ENCODE results near the gene NPBWR2.

NPBWR2 gene

DNA sequence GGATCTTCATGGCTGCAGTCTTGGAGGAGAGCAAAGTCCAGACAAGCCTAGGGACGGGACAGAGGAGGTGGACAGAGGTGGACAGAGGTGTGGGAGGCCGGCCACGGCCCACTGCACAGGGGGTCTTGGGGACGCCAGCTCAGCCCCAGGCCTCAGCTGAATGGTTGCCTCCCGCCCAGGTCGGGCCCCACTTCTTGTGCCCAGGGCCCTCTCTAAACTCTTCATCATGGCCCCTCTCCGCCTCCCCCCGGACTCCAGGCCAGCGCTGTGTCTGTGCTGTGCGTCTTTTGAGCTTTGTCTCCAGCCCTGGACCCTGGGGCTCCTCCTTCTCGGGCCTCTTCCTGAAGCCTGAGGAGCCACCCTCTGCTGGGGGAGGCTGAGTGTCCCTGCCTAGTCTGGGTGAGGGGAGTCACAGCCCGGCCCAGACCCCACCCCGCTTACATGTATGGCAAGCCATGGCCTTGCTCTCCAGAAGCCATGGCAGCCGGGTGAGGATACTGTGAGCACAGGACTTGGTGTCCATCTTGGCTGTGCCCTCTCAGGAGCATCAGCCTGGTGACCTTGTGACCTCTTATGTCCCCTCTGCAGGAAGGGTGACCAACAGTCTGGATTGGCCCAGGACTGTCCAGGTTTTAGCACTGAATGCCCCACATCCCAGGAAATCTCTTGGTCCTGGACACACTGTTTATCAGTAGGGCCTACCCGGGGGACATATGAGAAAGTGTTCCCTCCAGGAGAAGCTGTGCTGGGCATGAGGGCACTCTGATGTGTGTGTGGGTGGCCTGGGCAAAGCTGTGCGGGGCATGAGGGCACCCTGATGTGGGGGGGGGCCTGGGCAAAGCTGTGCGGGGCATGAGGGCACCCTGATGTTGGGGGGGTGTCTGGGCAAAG is 9.4 kb upstream of the NPBWR2 start:
- DNase-seq, result no peak

DNA sequence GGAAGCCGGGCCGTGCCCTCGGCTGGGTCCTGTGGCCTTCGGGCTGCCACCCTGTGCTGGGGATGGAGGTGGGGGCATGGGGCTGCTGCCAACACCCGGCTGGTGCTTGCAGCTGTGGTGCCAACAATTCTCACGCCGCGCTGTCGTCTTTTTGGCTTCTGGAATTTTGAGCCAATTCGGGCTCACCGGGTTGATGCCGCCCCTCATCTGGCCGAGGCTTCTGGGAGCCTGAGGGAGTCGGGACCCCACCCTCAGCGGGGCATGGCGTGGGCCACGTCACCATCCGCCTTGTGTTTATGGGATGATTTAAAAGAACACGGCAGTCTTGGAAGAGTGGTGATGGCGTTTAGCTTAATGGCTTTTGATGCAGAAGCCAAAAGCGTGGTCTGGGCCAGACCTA is 8.7 kb upstream of the NPBWR2 start:
- DNase-seq, result no peak

DNA sequence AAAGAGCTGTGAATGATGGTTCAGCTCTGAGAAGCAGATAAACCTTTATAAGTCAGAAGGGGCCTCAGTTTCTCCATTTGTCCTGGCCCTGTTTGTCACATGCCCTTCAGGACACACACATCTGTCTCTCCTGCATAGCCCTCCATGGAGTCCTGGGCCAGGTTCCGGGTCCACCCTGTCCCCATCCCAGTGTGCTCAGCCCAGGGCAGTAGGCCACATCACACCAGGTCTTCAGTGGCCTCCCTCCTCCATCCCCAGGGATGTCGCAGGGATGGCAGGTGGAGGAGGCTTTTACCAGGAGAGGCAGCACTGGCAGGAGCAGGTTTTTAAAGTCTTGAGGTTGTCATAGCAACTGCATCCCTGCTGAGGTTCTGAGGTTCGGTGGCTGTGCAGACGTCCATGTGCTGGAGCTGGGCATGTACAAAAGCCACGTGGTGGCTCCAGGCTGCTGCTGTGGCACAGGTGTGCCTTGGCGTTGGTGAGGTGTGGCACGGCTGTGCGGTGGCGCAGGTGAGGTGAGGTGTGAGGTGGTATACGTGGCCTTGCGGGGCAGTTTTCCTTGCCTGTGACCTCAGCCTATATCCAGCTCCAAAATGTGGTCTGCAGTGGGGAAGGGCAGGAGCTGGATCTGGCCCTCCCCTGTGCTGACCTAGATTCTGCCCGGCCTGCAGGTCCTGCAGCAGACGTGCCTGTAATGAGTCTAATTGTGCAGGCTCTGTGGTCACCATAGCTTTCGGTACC is 8.0 kb upstream of the NPBWR2 start:
- no peak for DNase-seq

DNA sequence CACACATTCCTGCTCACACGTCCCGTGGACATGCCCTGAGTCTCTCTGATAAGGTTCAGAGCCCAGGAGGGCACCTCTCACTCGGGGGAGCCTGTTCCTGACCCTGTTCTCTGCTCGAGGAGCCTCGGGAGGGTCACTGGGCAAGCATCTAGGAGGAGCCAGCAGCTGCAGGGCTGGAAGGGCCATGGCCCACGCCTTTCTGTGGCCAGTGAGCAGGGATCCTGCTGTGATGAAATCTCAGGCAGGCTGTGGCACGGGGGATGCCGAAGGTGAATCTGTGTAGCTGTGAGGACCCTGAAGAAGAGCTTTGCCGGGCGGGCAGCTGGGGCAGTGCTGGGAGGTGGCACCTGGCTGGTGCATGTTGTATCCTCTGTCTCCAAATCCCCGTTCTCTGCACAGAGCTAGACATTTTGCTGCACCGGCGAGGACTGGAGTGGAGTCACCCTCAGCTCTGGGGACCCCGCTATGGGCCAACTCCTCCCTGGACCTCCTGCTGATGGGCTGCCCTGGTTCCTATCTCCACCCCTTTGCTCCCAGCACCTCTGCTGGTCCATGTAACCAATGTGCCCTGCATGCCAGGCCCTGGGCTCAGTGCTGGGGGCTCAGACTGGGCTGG is 7.1 kb upstream of the NPBWR2 start:
- no peak for DNase-seq

DNA sequence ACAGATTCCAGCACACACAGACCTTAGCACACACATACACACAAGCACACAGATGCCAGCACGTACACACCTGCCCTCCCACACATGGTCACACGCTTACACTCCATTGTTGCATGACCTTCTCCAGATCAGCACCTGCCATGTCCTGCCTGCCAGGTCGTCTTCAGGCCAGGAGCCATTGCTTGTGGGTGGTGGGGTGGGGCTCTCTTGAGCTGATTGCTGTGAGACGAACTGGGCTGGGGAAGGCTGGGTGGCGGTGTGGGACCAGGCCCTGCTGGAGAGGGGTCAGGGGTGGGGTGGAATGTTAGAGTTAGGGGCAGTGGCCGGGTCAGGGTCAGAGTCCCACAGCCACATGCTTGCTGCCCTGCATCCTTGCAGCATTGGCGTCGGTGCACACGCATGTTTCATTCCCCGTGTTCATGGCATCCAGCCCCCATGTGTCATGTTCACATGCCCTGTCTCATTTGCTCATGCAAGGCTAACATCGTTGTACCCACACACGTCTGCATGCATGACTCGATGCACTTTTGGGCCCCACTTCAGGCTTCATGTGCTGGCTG is 6.5 kb upstream of the NPBWR2 start:
- no peak for DNase-seq

DNA sequence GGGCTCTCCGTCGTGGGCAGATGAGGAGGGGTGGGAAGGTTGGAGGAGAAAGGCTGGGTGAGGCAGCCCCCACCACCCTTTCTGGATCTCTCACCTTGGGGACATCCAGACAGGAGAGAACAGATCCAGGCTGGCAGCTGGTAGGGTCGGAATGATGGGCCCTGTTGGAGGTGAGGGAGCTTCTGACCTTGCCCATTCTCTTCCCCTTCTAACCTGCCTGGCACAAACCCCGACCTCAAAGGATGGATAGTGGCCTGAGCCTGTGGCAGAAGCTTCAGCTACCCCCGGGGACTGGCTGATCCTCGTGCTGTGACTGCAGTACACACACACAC is 6.0 kb upstream of the NPBWR2 start:
- DNase-seq, result no peak

DNA sequence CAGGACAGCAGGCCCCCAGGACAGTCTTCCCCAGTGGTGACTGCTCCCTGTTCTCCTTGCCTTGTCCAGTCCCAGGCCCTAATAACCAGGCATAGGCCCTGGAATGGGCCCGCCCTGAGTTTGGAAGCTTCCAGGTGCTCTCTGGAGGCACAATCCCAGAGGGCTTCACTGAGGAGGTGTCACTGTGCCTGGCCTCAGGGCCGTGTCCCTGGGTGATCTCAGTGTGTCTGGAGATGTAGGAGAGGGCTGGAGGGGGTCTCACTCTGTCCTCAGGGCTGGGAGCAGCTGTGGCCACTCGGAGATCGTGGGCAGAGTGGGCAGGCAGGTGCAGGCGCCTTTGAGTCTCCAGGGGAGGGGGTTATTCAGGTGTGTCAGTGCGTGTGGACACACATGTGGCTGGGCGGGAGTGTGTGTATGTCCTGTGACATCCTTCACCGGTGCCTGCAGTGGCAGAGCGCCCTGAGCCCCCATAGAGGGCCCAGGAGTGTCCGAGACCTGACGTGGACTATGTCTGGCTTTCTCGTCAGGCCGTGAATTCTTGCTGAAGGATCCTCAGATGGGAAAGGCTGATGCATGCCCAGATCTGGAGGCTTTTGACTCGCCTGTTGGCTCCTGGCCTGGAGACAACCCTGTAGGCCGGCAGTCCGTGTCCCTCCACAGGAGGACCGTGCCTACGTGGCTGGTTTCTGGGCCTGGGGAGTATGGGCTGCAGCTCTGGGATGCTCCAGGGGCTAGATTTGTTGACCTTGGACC is 5.5 kb upstream of the NPBWR2 start:
- no peak for DNase-seq

DNA sequence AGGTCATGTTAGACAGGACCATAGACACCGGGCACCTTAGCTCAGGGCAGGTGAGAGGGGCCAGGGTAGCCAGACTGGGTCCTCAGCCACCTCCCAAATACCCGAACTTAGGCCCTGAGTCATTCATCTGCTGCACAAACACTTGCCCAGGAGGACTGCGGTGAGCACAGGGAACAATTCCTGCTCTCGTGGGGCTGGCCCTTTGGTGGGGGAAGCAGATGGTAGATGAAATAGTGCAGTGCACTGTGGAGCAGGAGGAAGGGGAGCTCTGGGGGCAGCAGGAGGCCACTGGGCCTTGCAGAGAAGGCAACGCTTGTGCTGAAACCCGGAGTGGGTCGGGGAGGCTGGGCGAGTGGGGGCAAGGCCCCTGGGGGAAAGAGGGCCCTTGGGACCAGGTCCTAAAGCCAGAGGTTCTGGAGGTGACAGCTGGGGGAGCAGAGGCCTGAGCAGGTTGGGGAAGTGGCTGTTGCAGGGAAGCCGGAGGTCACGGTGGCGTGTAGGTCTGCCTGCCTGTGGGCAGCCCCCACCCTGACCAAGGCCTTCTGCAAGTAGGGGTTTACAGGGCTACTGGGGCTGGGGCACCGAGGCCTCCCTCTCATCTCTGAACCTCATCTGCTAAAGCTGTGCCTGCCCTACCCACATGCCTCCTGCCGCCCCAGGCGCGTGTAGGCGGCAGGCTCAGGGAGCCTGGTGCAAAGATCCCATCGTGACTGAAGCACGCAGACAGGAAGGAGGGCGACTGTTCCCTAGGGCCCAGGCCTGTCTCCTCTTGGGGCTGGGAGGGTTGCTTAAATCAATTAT is 4.7 kb upstream of the NPBWR2 start:
- no peak for DNase-seq

DNA sequence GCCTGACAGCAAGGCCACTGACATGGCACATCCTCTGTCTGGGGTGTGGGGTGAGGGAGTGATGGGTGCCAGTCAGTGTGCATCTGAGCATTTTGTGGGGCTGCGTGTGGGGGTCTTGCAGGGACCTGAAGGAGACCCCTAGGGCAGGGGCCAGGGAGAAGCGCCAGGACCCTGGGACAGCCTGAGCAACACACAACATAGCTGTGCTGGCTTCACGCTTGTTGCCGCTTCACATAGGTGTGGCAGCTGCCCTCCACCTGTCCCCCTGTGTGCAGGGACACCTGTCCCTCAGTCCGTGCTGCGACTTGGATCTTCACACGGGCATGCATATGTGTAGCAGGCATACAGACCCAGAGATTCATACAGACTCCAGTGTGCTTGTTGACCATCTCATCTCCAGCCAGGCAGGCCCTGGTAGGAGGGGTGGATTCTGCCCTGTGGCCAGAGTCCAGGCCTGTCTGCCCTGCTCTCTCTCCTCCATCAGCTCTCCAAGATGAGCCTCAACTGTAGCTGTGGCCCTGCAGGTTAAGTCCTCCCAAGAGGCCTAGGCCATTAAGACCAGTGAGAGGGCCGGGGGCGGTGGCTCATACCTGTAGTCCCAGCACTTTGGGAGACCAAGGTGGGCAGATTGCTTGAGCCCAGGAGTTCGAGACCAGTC is 3.2 kb upstream of the NPBWR2 start:
- DNase-seq, result no peak

DNA sequence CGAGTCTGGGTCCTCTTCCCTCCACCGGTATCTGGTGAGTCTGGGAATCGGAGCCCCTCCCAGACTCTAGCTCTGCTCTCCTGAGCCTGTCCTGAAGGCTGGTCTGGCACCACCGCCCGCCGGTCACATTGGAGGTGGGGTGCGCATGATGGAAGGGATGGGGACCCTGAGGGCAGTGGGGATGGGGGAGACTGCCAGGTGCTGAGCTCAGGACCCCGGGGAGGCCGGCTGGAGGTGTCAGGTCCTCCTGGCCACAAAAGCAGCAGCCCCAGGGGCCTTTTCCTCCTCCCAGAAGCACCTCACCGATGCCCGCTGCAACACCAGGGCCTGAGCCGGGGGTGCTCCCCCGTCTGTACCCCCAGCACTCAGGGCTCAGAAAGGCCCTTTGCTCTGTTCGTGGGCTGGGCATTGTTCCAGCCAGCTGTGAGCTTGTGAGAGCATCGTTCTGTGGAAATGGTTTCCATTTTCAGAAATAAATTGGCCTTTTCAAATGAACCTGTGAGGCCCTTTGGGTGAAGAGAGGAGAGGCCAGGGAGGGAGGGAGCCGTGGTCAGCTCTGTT is 2.5 kb upstream of the NPBWR2 start:
- no peak for DNase-seq

DNA sequence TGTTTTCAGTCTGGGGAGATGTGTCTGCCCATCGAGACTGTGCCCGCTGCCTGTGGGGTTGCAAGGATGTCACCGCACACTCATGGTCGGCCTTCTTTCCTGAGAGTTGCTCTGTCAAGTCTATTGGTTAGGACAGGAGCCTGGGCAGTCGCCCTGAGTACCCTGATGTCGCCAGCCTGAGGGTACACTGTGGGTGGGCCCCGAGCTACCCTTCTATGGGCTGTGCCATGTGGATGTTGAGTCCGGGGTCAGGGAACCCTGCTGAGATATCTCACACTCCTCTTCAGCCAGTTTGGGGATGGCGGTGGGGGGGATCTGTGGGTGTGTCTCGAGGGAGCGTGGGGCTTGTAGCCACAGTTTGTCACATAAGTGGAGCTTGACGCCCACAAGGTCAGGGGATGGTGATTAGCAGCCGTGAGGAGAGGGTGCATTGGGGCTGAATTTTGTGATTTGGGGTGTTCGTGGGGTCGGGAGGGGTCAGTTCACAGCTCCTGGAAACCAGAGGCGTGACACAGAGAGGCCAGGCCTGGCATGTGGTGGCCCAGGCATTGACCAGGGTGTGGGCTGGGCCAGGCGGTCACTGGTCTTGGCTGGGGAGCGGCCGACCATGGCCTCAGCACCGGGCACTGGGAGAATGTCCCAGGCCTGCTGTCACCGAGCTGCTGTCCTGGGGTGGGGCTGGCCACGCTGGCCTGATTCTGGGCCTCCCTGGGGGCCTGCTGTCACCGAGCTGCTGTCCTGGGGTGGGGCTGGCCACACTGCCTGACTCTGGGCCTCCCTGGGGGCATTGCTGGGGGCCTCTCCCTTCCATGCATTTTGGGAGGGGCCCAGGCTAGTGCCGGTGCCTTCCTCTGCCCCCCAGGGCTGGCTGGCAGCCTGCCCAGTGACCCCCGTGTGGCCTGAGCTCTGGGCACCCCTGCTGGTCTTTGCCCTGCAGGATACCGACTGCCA is 1.6 kb upstream of the NPBWR2 start:
- DNase-seq, result no peak

DNA sequence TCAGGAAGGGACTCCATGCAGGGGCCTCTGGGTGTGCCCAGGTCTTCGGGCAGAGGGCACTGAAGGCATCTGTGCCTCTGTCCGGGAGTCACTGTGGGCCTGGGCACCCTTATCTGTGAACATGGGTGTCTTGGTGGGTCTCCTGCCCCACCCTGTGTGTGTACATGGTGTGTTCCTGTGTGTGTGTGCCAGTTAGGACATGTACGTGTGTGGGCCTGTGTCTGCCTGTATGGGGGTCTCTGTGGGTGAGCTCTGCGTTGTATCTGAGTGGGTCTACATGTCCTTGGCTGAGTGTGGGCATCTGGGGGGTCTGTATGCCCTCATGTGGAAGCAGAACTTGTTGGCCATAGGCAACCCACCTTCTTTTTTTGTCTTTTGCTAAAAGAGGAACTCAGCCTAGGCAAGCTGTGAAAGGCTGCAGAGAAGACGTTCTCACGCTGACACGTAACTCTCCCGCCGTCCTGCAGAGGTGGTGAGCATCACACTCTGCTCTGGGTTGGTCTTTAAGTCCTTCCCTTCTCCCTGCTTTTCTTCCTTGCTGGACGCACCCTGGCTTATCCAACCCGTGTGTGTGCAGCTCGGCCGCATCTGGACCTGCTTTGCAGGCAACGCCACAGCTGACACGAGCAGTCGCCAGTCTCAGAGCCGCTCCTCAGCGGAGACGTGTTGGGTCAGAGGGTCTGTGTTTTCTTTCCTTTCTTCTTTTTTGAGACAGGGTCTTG is 532 bp upstream of the NPBWR2 start:
- no peak for DNase-seq

DNA sequence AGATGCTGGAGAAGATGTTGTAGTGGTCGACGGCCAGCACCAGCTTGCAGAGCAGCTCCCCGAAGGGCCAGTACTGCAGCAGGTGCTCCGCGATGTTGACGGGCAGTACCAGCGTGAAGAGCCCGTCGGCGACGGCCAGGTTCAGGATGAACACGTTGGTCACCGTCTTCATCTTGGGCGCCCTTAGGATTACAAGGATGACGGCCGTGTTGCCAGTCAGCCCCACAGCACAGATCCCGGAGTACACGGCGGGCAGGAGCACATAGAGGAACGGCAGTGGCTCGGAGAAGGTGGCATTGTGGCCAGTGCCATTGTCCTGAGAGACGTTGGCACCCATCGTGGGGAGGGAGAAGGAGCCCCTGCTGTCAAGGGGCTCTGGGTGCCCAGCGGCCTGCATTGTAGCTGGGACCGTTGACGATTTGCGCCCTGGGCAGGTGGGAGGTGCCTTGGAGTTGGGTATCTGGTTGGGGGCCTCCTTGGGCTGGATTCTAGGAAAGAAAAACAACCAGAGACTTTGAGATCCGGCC is 867 bp downstream of the NPBWR2 start:
- no peak for DNase-seq

DNA sequence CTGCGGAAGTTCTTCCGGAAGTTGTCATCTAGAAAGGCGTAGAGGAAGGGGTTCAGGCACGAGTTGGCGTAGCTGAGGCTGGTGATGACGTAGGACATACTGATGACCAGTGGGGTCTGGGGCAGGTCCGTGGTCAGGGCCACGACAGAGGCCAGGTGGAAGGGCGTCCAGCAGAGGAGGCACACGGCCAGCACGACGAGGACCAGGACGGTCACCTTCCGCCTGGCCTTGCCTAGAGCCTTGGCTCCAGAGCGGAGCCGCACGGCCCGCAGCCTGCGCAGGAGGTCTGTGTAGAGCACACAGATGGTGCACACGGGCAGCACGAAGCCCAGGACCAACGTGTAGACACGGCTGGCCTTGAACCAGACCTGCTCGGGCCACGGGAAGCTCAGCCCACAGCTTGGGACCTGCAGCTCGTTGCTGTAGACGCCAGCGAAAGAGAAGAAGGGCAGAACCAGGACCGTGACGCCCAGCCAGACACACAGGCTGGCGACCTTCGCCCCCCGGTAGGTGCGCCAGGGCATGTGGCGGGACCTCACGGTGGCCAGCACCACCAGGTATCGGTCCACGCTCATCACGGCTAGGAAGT is 1.4 kb downstream of the NPBWR2 start:
- DNase-seq, result no peak

DNA sequence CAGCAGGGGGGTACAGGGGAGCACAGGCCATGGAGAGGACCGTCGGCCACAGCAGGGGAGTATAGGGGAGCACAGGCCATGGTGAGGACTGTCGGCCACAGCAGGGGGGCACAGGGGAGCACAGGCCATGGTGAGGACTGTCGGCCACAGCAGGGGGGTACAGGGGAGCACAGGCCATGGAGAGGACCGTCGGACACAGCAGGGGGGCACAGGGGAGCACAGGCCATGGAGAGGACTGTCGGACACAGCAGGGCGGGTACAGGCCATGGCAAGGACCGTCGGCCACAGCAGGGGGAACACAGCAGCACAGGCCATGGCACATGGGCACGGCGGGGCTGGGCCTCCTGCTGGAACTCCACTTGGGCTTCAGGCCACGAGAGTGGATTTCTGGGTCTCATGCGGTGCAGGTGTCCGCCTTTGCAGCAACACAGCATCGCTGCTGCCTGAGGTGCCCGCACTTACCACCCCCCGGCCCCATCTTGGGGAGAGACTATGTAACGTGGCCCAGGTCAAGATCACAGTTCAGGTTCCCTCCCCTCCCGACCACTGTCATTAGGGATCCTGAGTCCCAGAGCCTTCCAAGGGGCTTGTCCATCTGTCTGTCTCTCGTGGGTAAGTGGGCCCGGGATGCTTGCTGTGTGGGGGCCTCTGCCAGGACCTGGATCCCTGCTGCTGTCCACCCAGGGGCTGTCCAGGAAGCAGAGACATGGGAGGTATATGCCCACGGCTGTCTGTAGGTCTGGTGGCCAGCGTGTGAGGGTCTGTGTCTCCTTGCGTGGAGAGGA is 2.5 kb downstream of the NPBWR2 start:
- no peak for DNase-seq

DNA sequence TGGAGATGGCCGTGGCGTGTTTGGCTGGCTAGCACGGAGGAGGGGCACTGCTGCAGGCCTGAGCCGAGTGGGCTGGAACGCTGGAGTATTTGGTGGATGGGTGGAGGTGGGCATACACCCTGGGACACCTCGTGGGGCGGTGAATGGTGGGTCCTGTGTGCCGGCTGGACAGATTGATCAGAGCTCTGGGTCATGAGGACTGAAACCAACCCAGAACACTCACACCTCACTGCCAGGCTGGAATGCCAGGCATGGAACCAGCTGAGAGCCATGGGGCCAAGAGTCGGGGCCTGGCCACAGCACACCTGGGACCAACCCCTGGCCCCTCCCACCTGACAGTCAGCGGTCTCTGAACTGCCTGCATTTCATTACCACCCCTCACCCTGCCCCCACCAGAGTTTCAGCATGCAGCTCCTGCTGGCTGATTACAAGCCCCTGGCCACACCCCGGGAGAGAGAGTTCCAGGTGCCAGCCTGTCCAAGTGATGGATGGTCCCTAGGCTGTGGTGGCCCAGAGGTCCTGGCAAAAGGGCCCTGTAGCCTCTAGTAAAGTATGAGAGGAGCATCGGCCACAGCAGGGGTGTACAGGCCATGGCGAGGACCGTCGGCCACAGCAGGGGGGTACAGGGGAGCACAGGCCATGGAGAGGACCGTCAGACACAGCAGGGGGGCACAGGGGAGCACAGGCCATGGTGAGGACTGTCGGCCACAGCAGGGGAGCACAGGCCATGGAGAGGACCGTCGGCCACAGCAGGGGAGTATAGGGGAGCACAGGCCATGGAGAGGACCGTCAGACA is 3.3 kb downstream of the NPBWR2 start:
- no peak for DNase-seq
